CD4-positive, alpha-beta T cell treated with Interferon alpha-2 for 1 hour (primary cell): Measurements from ENCODE around the gene COASY.
A peak's percentile ranks its signal among the peaks of the same experiment; 100 is the strongest.

Source experiments
- DNase-seq, 2 donors: peaks; one replicate each; pipeline ENCODE4 v3.0.0-alpha.2; 2020 to 2022

COASY gene

DNA sequence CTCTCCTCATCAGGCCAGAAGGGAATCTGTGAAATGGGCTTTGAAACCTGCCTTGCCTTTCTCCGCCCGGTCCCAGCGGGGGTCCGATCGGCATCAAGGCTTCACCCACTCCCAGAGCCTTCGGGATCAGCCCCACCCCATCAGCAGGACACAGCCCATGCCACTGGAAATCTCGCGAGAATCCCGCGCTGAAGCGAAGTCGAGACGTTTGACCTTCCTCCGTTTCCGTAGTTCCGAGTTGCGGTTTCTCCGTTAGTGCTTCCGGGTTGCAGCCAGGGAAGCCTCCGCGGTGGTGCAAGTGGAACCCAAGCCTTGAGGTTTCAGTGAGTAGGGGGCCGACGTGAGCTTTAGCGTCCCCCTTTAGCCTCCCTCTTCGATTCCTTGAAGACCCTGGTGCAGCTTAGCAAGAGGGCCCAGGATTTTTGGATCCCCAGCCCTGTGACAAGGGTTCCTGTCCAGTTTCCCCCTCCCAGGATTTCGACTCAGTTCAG, at the start of gene COASY:
TSS of gene COASY (plus strand) at position 252 of the 491 bp plus-strand sequence. CDS start 475 bp downstream, outside the sequence.
- peak; percentile 92 to 95 for DNase-seq

- DNase-seq: no peak
Observed at GRCh38 chr17:42512246-42512645, 49.7 kb upstream of the COASY start.

GRCh38 chr17:42512733-42513251, 49.2 kb upstream of the COASY start:
- DNase-seq: no peak

- DNase-seq: no peak
Observed at GRCh38 chr17:42513686-42514085, 48.3 kb upstream of the COASY start.

- no peak for DNase-seq
Observed at GRCh38 chr17:42514279-42514678, 47.7 kb upstream of the COASY start.

GRCh38 chr17:42514867-42515266, 47.1 kb upstream of the COASY start:
- no peak for DNase-seq

DNA sequence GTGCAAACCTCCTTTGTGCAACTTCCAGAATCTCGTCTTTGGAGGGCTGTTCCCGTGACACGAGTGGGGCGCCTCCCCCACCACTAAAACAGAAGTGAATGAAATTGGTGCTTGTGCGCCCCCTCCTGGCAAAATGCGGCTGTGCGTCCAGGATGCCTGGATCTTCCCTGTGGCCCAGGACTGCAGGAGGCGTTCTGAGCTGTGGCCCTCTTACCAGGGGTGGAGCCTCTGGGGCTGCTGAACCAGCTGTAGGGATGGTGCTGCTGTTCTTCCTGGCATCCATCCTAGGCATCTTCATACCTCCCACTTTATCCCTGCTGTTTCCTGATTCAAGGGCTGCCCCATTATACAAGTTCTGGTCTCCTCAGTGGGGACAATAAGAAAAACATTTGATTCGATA, 44.4 kb upstream of the COASY start:
- DNase-seq: peak; percentile 78 to 83

- DNase-seq: peak in 1 of 2 donors; percentile 19
Observed at GRCh38 chr17:42518046-42518754, 43.7 kb upstream of the COASY start.

DNA sequence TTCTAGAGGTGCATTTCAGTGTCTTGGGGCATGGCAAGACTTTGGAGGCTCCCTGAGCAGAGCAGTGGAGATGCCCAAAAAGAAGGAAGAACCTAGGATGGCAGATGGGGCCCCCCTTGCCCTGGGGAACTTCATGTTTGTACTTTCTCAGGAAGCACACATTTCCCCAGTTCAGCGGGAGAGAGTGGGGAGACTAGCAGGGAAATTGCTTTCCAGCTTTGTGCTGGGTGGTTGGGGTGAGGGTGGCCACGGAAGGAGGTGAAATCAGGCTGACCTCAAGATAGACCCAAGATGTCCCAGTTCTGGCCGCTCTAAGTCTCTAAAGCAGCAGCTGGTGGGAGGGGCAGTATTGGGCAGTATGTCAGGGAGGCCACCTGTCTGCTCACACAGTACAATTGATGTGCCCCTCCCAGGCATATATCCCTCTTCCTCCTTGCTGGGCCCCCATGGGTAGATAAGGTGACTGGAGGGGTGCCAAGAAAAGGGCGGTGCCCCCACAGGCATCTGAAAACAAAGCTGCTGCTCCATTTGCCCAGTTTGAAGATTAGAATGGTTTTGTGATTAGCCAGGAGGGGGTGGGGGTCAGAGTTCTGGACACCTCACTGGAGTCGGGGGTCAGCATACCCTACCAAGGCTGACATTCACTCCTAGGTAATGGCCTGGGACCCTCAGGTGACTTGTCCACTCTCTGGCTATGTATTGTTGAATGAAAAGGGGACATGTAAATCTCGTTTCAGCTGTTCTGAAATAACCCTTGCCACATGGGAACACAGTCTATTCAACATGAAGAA, 43.0 kb upstream of the COASY start:
- DNase-seq: no peak

- DNase-seq: no peak
Observed at GRCh38 chr17:42519546-42520491, 42.1 kb upstream of the COASY start.

DNA sequence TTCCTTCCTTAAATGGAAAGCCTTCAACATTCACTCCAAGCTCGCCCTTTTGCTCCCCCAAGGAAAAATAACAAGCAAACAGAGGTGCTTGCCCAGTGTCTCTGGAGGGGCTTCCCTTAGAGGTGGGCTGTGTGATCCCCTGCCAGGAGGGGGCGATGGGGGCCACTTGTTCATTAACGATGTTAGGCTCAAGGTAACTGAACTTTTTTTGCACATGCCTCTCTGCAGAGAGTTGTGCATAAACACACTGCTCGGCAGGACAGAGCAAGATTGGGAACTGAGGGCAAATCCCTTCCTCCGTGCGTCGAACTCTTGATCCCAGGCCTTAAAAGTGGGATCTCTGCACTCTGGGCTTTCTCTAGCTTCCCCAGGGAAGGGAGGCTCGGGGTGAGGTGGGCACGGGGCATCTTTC, 41.4 kb upstream of the COASY start:
- peak in 1 of 2 donors; percentile 28 for DNase-seq

GRCh38 chr17:42521036-42521435, 40.9 kb upstream of the COASY start:
- DNase-seq: no peak

- DNase-seq: no peak
Observed at GRCh38 chr17:42521666-42522262, 40.2 kb upstream of the COASY start.

DNA sequence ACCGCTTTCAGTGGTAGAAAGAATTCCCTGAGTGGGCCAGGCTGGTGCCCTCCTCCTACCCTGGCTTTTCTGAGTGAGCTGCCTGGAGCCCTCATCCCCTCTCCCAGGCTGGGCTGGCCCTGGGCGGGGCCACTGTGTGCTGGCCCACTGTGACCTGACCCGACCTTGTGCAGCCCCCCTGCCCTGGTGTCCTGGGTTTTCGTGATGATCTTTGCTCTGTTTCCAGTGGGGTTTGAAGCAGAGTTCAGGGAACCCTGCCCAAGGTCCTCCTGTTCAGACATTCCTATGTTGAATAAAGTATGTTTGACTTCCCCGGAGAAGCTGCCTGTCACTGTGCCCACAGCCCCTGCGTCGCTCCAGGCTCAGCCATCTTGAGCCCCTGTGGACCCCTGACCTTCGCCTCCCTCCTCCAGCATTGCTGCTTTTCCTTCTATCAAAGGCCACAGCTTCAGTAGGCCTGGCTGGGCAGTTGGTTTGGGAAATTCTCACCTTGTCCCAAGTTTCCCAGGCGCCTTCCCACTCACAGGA, 39.6 kb upstream of the COASY start:
- DNase-seq: no peak

GRCh38 chr17:42522798-42523278, 39.1 kb upstream of the COASY start:
- DNase-seq: no peak

- DNase-seq: no peak
Observed at GRCh38 chr17:42525221-42525620, 36.7 kb upstream of the COASY start.

DNA sequence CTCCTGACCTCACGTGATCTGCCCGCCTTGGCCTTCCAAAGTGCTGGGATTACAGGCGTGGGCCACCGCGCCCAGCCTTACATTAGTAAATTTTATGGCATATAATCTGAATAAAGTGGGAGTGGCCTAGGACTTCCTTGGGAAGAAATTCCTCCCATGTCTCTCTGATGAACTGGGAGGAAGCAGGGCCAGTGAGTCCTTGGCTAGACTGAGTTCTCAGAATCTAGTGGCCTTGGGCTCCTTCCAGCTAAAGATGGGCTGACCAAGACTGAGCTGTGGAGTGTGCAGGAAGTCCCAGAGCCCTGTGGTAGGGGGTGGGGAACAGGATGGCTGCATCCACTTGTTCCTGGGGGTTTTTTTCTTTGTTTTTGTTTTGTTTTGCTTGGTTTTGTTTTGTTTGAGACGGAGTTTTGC, 35.9 kb upstream of the COASY start:
- no peak for DNase-seq

DNA sequence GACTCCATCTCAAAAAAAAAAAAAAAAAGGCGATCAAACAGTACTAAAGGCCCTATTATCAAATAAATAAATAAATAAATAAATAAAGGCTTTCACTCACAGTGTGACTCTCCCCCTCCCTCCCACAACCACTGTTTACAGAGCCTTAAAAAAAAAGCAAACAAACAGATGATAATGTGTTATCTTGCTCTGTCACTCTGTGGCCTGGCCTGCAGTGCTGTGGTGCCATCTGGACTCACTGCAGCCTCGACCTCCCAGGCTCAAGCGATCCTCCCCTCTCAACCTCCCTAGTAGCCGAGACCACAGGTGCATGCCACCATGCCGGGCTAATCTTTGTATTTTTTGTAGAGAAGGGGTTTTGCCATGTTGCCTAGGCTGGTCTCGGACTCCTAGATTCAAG, 34.0 kb upstream of the COASY start:
- DNase-seq: no peak

DNA sequence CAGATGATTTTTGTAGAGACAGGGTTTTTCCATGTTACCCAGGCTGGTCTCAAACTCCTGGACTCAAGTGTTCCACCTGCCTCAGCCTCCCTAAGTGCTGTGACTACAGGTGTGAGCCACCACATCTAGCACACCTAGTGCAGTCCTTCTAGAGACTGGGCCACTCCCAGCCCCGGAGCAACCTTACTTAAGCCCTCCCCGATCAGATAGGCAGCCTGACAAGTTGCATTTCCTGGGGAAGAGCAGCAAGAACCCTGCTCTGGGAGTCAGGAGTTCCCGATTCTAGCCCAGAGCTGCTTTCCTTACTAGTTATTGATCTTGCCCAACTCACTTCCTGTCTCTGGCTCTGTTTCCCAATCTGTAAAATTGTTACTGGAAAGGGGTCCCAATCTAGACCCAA, 32.9 kb upstream of the COASY start:
- DNase-seq: no peak

- no peak for DNase-seq
Observed at GRCh38 chr17:42530952-42531454, 30.9 kb upstream of the COASY start.
